Skeletal muscle tissue (tissue), 4 donors: ENCODE data around the gene RHCG. TPM values are rescaled to one million over a fixed set of nuclear protein-coding genes. Genes with fewer than 3 reads are reported as not detected.

ENCODE experiments used
- H3K27ac ChIP-seq: one replicate; pipeline ENCODE4 v1.7.0; 2013; ENCODE audit warnings: mild to moderate bottlenecking, low read depth, low read length, inconsistent platforms
- H3K27me3 ChIP-seq, 3 donors: one replicate each; pipeline ENCODE4 v1.7.0; 2013; ENCODE audit warnings: low read length in 3 of 3; ENCODE audit not compliant: control insufficient read depth in 3 of 3, insufficient read depth in 3 of 3
- H3K36me3 ChIP-seq, 3 donors: one replicate each; pipeline ENCODE4 v1.7.0; 2013; ENCODE audit warnings: low read length in 3 of 3; ENCODE audit not compliant: control insufficient read depth in 3 of 3, insufficient read depth in 3 of 3
- H3K4me1 ChIP-seq, 3 donors: one replicate each; pipeline ENCODE4 v1.7.0; 2013; ENCODE audit warnings: low read length in 3 of 3, mild to moderate bottlenecking in 3 of 3; ENCODE audit not compliant: control insufficient read depth in 3 of 3, insufficient read depth in 3 of 3
- H3K4me3 ChIP-seq, 3 donors: one replicate each; pipeline ENCODE4 v1.7.0; 2013; ENCODE audit warnings: low read length in 3 of 3
- H3K9ac ChIP-seq, 3 donors: one replicate each; pipeline ENCODE4 v1.7.0; 2013; ENCODE audit warnings: low read length in 3 of 3, mild to moderate bottlenecking in 3 of 3, moderate library complexity in 2 of 3, low read depth in 1 of 3
- H3K9me3 ChIP-seq, 3 donors: one replicate each; pipeline ENCODE4 v1.7.0; 2013; ENCODE audit warnings: low read length in 3 of 3; ENCODE audit not compliant: control insufficient read depth in 3 of 3
- total RNA-seq: library from RNA; depleted of rRNA; stranded (reverse); fragments of >200 nt; gene quantifications from one replicate; pipeline ENCODE4 v1.2.3, GENCODE V29; 2014
- donor health status: Osteomylitis.

RHCG gene
- total RNA-seq, 1 donor from 2014 or later, result not detected

GRCh38 chr15:89526181-89526580, 29.8 kb upstream of the RHCG start:
- no peak overlapping the region for H3K4me3 ChIP-seq
- H3K27ac ChIP-seq, result no peak overlapping the region
- peaks cover 0 to 7% (median 3%) of the 10 kb centered on the region in 3 donors for H3K27me3 ChIP-seq
- H3K36me3 ChIP-seq, result no peaks in the 10 kb centered on the region
- H3K4me1 ChIP-seq, result no peaks in the 10 kb centered on the region
- H3K9me3 ChIP-seq, result no peaks in the 10 kb centered on the region
- H3K9ac ChIP-seq, result no peak overlapping the region

GRCh38 chr15:89524184-89524583, 27.8 kb upstream of the RHCG start:
- no peak overlapping the region for H3K27ac ChIP-seq

GRCh38 chr15:89523101-89523500, 26.7 kb upstream of the RHCG start:
- Histone ChIP-seq H3K4me1 (no peaks in the 10 kb centered on the region), H3K4me3 (no peak overlapping the region), H3K36me3 (no peaks in the 10 kb centered on the region), H3K9ac (no peak overlapping the region), H3K27ac (no peak overlapping the region), H3K9me3 (peaks cover 0 to 2% (median 2%) of the 10 kb centered on the region in 3 donors), H3K27me3 (peaks cover 0 to 7% (median 3%) of the 10 kb centered on the region in 3 donors)

More at GRCh38 chr15:89524184-89524583, 27.8 kb upstream of the RHCG start:
- no peaks in the 10 kb centered on the region for H3K4me1 ChIP-seq
- H3K27me3 ChIP-seq, result peaks cover 0 to 7% (median 3%) of the 10 kb centered on the region in 3 donors
- peaks cover 0 to 2% (median 2%) of the 10 kb centered on the region in 3 donors for H3K9me3 ChIP-seq
- H3K36me3 ChIP-seq, result no peaks in the 10 kb centered on the region
- no peak overlapping the region for H3K4me3 ChIP-seq
- H3K9ac ChIP-seq, result no peak overlapping the region

GRCh38 chr15:89521605-89522004, 25.2 kb upstream of the RHCG start:
- H3K27me3 ChIP-seq, result peaks cover 0 to 13% (median 3%) of the 10 kb centered on the region in 3 donors
- no peaks in the 10 kb centered on the region for H3K36me3 ChIP-seq
- H3K9me3 ChIP-seq, result peaks cover 0 to 2% (median 2%) of the 10 kb centered on the region in 3 donors
- no peak overlapping the region for H3K27ac ChIP-seq
- no peak overlapping the region for H3K4me3 ChIP-seq
- no peak overlapping the region for H3K9ac ChIP-seq
- no peaks in the 10 kb centered on the region for H3K4me1 ChIP-seq

- Histone ChIP-seq H3K36me3 (no peaks in the 10 kb centered on the region), H3K4me3 (no peak overlapping the region), H3K27me3 (peaks cover 9 to 31% (median 17%) of the 10 kb centered on the region in 3 donors), H3K9ac (no peak overlapping the region), H3K9me3 (no peaks in the 10 kb centered on the region), H3K4me1 (no peaks in the 10 kb centered on the region), H3K27ac (no peak overlapping the region)
Observed at GRCh38 chr15:89515477-89515876, 19.1 kb upstream of the RHCG start.

GRCh38 chr15:89514596-89515406, 18.4 kb upstream of the RHCG start:
- no peak overlapping the region for H3K9ac ChIP-seq
- H3K9me3 ChIP-seq, result no peaks in the 10 kb centered on the region
- no peaks in the 10 kb centered on the region for H3K36me3 ChIP-seq
- no peak overlapping the region for H3K4me3 ChIP-seq
- H3K27me3 ChIP-seq, result peaks cover 9 to 31% (median 17%) of the 10 kb centered on the region in 3 donors
- no peak overlapping the region for H3K27ac ChIP-seq
- no peaks in the 10 kb centered on the region for H3K4me1 ChIP-seq

GRCh38 chr15:89514186-89514585, 17.8 kb upstream of the RHCG start:
- Histone ChIP-seq H3K4me1 (no peaks in the 10 kb centered on the region), H3K9ac (no peak overlapping the region), H3K27ac (no peak overlapping the region), H3K9me3 (no peaks in the 10 kb centered on the region), H3K4me3 (no peak overlapping the region), H3K36me3 (no peaks in the 10 kb centered on the region), H3K27me3 (peaks cover 9 to 31% (median 17%) of the 10 kb centered on the region in 3 donors)

GRCh38 chr15:89513284-89513683, 16.9 kb upstream of the RHCG start:
- Histone ChIP-seq H3K4me3 (no peak overlapping the region), H3K27me3 (peaks cover 9 to 31% (median 17%) of the 10 kb centered on the region in 3 donors), H3K4me1 (no peaks in the 10 kb centered on the region), H3K9ac (no peak overlapping the region), H3K9me3 (no peaks in the 10 kb centered on the region), H3K36me3 (no peaks in the 10 kb centered on the region), H3K27ac (no peak overlapping the region)

- Histone ChIP-seq H3K27ac (no peak overlapping the region), H3K36me3 (no peaks in the 10 kb centered on the region), H3K9ac (no peak overlapping the region), H3K27me3 (peaks cover 9 to 31% (median 17%) of the 10 kb centered on the region in 3 donors), H3K4me3 (no peak overlapping the region), H3K4me1 (no peaks in the 10 kb centered on the region), H3K9me3 (no peaks in the 10 kb centered on the region)
Observed at GRCh38 chr15:89512631-89513030, 16.2 kb upstream of the RHCG start.

- H3K4me1 ChIP-seq, result no peaks in the 10 kb centered on the region
- peaks cover 7 to 14% (median 9%) of the 10 kb centered on the region in 3 donors for H3K27me3 ChIP-seq
- H3K9ac ChIP-seq, result no peak overlapping the region
- no peaks in the 10 kb centered on the region for H3K36me3 ChIP-seq
- H3K4me3 ChIP-seq, result no peak overlapping the region
- no peaks in the 10 kb centered on the region for H3K9me3 ChIP-seq
- H3K27ac ChIP-seq, result no peak overlapping the region
Observed at GRCh38 chr15:89506026-89506686, 9.8 kb upstream of the RHCG start.
